ENCODE data around the gene RAB23.

The RAB23 gene

GRCh38 chr6:57262901-57263694 is 41.0 kb upstream of the RAB23 start:
- H3K4me3 ChIP-seq (ENCODE audit: low read length): no peak overlapping the region
- no peak for TF ChIP-seq CTCF (IDR thresholded peaks at IDR 0.05; ENCODE audit: insufficient read depth, low read depth, low read length, missing control alignments)
- DNase-seq (ENCODE audit: low read depth): no peak

- no peak for TF ChIP-seq CTCF (IDR thresholded peaks at IDR 0.05; ENCODE audit: insufficient read depth, low read depth, low read length, missing control alignments)
- no peak overlapping the region for H3K4me3 ChIP-seq (ENCODE audit: low read length)
- no peak for DNase-seq (ENCODE audit: low read depth)
Observed at GRCh38 chr6:57262488-57262887, 40.4 kb upstream of the RAB23 start.

GRCh38 chr6:57261926-57262325 is 39.8 kb upstream of the RAB23 start:
- no peak for TF ChIP-seq CTCF (IDR thresholded peaks at IDR 0.05; ENCODE audit: insufficient read depth, low read depth, low read length, missing control alignments)
- DNase-seq (ENCODE audit: low read depth): no peak

GRCh38 chr6:57259064-57259463 is 37.0 kb upstream of the RAB23 start:
- TF ChIP-seq CTCF (IDR thresholded peaks at IDR 0.05; ENCODE audit: insufficient read depth, low read depth, low read length, missing control alignments): no peak
- DNase-seq (ENCODE audit: low read depth): no peak
- no peak overlapping the region for H3K4me3 ChIP-seq (ENCODE audit: low read length)

More at GRCh38 chr6:57261926-57262325, 39.8 kb upstream of the RAB23 start:
- no peak overlapping the region for H3K4me3 ChIP-seq (ENCODE audit: low read length)

GRCh38 chr6:57257911-57258541 is 35.9 kb upstream of the RAB23 start:
- no peak for DNase-seq (ENCODE audit: low read depth)
- H3K4me3 ChIP-seq (ENCODE audit: low read length): no peak overlapping the region
- no peak for TF ChIP-seq CTCF (IDR thresholded peaks at IDR 0.05; ENCODE audit: insufficient read depth, low read depth, low read length, missing control alignments)

GRCh38 chr6:57256541-57256940 is 34.4 kb upstream of the RAB23 start:
- no peak overlapping the region for H3K4me3 ChIP-seq (ENCODE audit: low read length)
- DNase-seq (ENCODE audit: low read depth): no peak
- no peak for TF ChIP-seq CTCF (IDR thresholded peaks at IDR 0.05; ENCODE audit: insufficient read depth, low read depth, low read length, missing control alignments)
